ENCODE measurements around the gene C11orf97. TPM values are rescaled to one million over a fixed set of nuclear protein-coding genes. Genes with fewer than 3 reads are reported as not detected.
A peak's percentile ranks its signal among the peaks of the same experiment; 100 is the strongest.

The C11orf97 gene
- total and polyA plus RNA-seq, 12 donors = 0.17 TPM; not detected in 11

GRCh38 chr11:94533696-94534630 lies 21.7 kb downstream of the C11orf97 start:
- intact Hi-C loops (cut with DNase I) = no loop called here
- TF ChIP-seq, protein P1, sequence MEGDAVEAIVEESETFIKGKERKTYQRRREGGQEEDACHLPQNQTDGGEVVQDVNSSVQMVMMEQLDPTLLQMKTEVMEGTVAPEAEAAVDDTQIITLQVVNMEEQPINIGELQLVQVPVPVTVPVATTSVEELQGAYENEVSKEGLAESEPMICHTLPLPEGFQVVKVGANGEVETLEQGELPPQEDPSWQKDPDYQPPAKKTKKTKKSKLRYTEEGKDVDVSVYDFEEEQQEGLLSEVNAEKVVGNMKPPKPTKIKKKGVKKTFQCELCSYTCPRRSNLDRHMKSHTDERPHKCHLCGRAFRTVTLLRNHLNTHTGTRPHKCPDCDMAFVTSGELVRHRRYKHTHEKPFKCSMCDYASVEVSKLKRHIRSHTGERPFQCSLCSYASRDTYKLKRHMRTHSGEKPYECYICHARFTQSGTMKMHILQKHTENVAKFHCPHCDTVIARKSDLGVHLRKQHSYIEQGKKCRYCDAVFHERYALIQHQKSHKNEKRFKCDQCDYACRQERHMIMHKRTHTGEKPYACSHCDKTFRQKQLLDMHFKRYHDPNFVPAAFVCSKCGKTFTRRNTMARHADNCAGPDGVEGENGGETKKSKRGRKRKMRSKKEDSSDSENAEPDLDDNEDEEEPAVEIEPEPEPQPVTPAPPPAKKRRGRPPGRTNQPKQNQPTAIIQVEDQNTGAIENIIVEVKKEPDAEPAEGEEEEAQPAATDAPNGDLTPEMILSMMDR (IDR thresholded peaks at IDR 0.05) = no peak
- no peak for TF ChIP-seq POLR2A (IDR thresholded peaks at IDR 0.05)
- Histone ChIP-seq H3K27ac (no peak overlapping the region), H3K4me3 (no peak overlapping the region), H3K36me3 (replicated peaks in 1 of 2) (no peaks in the 10 kb centered on the region), H3K9me3 (replicated peaks in 1 of 3) (no peaks in the 10 kb centered on the region), H3K4me1 (replicated peaks in 1 of 2) (no peaks in the 10 kb centered on the region), H3K27me3 (no peaks in the 10 kb centered on the region)
- WGBS, 4 donors = 47 to 53% (median 51%) methylated on average over 6 of the region's 6 CpGs
- peak in 1 of 7 donors; percentile 9 for DNase-seq

GRCh38 chr11:94536386-94536785 lies 24.1 kb downstream of the C11orf97 start:
- no peaks in the 10 kb centered on the region for H3K36me3 ChIP-seq (replicated peaks in 1 of 2)
- no peak for DNase-seq
- TF ChIP-seq POLR2A (IDR thresholded peaks at IDR 0.05) = no peak
- TF ChIP-seq, protein P1 (IDR thresholded peaks at IDR 0.05) = no peak
- intact Hi-C loops (cut with DNase I) = no loop called here
- H3K9me3 ChIP-seq (replicated peaks in 1 of 3) = no peaks in the 10 kb centered on the region
- H3K4me3 ChIP-seq = no peak overlapping the region
- H3K27me3 ChIP-seq = no peaks in the 10 kb centered on the region
- H3K27ac ChIP-seq = no peak overlapping the region
- H3K4me1 ChIP-seq (replicated peaks in 1 of 2) = no peaks in the 10 kb centered on the region

GRCh38 chr11:94537031-94537600 lies 24.9 kb downstream of the C11orf97 start:
- WGBS, 4 donors = 47 to 55% (median 53%) methylated on average over 3 of the region's 3 CpGs
- intact Hi-C loops (cut with DNase I) = no loop called here
- TF ChIP-seq, protein P1 (IDR thresholded peaks at IDR 0.05) = no peak
- no peak for TF ChIP-seq POLR2A (IDR thresholded peaks at IDR 0.05)

DNA sequence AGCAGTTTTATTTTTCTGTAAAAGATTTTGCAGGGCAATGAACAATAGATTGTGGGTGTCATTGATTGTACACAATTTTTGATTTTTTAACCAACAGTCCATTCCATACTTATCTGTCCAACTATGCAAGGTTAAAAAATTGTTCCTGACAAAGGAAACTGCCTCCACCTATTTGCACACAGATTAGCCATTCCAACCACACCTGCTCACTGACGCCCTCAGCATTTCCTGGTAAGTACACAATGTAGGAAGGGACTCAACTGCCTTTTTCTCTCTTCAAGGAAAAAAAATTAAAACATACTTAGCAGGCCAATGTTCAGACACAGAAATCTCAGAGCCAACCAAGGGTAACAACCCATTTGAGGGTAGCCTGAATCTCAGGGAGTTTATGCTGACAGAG lies 27.2 kb downstream of the C11orf97 start:
- WGBS, 4 donors = 39 to 93% (median 83%) methylated on average over 1 of the region's 1 CpG
- intact Hi-C loops (cut with DNase I) = no loop called here
- Histone ChIP-seq H3K9me3 (replicated peaks in 1 of 3) (no peaks in the 10 kb centered on the region), H3K27me3 (no peaks in the 10 kb centered on the region), H3K4me1 (replicated peaks in 1 of 2) (peaks cover 0 to 4% of the 10 kb centered on the region in 2 donors), H3K36me3 (replicated peaks in 1 of 2) (no peaks in the 10 kb centered on the region), H3K4me3 (no peak overlapping the region), H3K27ac (no peak overlapping the region)
- TF ChIP-seq POLR2A (IDR thresholded peaks at IDR 0.05) = no peak
- TF ChIP-seq, protein P1 (IDR thresholded peaks at IDR 0.05) = no peak
- no peak for DNase-seq

More at GRCh38 chr11:94537031-94537600, 24.9 kb downstream of the C11orf97 start:
- Histone ChIP-seq H3K4me3 (no peak overlapping the region), H3K36me3 (replicated peaks in 1 of 2) (no peaks in the 10 kb centered on the region), H3K27me3 (no peaks in the 10 kb centered on the region), H3K4me1 (replicated peaks in 1 of 2) (no peaks in the 10 kb centered on the region), H3K9me3 (replicated peaks in 1 of 3) (no peaks in the 10 kb centered on the region), H3K27ac (no peak overlapping the region)
- no peak for DNase-seq
